Neuronal stem cell (in vitro differentiated cells): ENCODE results near the gene CMYA5.

Experiments
- DNase-seq: peaks from one replicate; pipeline ENCODE4 v3.0.0-alpha.2; 2013; ENCODE audit warnings: low spot score
- H2AFZ ChIP-seq: one replicate; pipeline ENCODE4 v1.6.1; 2013; ENCODE audit warnings: mild to moderate bottlenecking, low read length, inconsistent platforms
- H2AK5ac ChIP-seq: 2 replicates; pipeline ENCODE4 v1.6.1; 2013; ENCODE audit warnings: low read depth, mild to moderate bottlenecking, inconsistent platforms, low read length, moderate library complexity, mixed read lengths
- H2BK120ac ChIP-seq: 2 replicates; pipeline ENCODE4 v1.6.1; 2013; ENCODE audit warnings: low read depth, mild to moderate bottlenecking, inconsistent platforms, low read length, moderate library complexity, mixed read lengths
- H2BK12ac ChIP-seq: one replicate; pipeline ENCODE4 v1.6.1; 2013; ENCODE audit warnings: low read length, inconsistent platforms
- H2BK15ac ChIP-seq: 2 replicates; pipeline ENCODE4 v1.6.1; 2013; ENCODE audit warnings: mild to moderate bottlenecking, low read length, inconsistent platforms, mixed read lengths
- H2BK5ac ChIP-seq: one replicate; pipeline ENCODE4 v1.6.1; 2013; ENCODE audit warnings: inconsistent platforms, mild to moderate bottlenecking, low read length, moderate library complexity
- H3K14ac ChIP-seq: one replicate; pipeline ENCODE4 v1.6.1; 2013; ENCODE audit warnings: low read length, inconsistent platforms
- H3K18ac ChIP-seq: 2 replicates; pipeline ENCODE4 v1.6.1; 2013; ENCODE audit warnings: low read length, inconsistent platforms
- H3K23ac ChIP-seq: 2 replicates; pipeline ENCODE4 v1.6.1; 2013; ENCODE audit warnings: low read depth, mild to moderate bottlenecking, mixed read lengths, low read length, inconsistent platforms; ENCODE audit not compliant: poor library complexity
- H3K27ac ChIP-seq: replicated peaks from 3 replicates; pipeline ENCODE4 v1.5.1; 2013; ENCODE audit warnings: low read length, inconsistent platforms
- H3K27me3 ChIP-seq, 3 experiments: 2 replicates each; pipeline ENCODE4 v1.6.1; 2013; ENCODE audit warnings: low read length in 3 of 3, mild to moderate bottlenecking in 2 of 3, inconsistent platforms in 1 of 3, low read depth in 1 of 3, mixed read lengths in 1 of 3, moderate library complexity in 1 of 3; ENCODE audit not compliant: control insufficient read depth in 3 of 3, insufficient read depth in 3 of 3
- H3K36me3 ChIP-seq, 2 donors: replicated peaks in 1 of 2; 2 replicates each; pipeline ENCODE4 v1.6.1; 2013; ENCODE audit warnings: low read length in 2 of 2; ENCODE audit not compliant: control insufficient read depth in 2 of 2, insufficient read depth in 2 of 2
- H3K4ac ChIP-seq: 2 replicates; pipeline ENCODE4 v1.6.1; 2013; ENCODE audit warnings: inconsistent platforms, mild to moderate bottlenecking, low read length, moderate library complexity
- H3K4me1 ChIP-seq, 2 donors: 1 replicate in 1 of 2; 2 replicates in 1 of 2; pipeline ENCODE4 v1.6.1; 2013; ENCODE audit warnings: low read length in 2 of 2, low read depth in 1 of 2; ENCODE audit not compliant: control insufficient read depth in 2 of 2, insufficient read depth in 1 of 2
- H3K4me2 ChIP-seq: one replicate; pipeline ENCODE4 v1.6.1; 2013; ENCODE audit warnings: mild to moderate bottlenecking, low read length, inconsistent platforms; ENCODE audit not compliant: insufficient read depth, poor library complexity, severe bottlenecking
- H3K4me3 ChIP-seq, 2 donors: 2 replicates each; pipeline ENCODE4 v1.5.1; 2013; ENCODE audit warnings: low read length in 2 of 2, mild to moderate bottlenecking in 2 of 2, inconsistent platforms in 1 of 2, moderate library complexity in 1 of 2
- H3K79me1 ChIP-seq: one replicate; pipeline ENCODE4 v1.6.1; 2013; ENCODE audit warnings: low read depth, mild to moderate bottlenecking, inconsistent platforms, low read length, moderate library complexity
- H3K9ac ChIP-seq: one replicate; pipeline ENCODE4 v1.6.1; 2013; ENCODE audit warnings: mild to moderate bottlenecking, low read depth, low read length, inconsistent platforms; ENCODE audit not compliant: poor library complexity
- H3K9me3 ChIP-seq, 2 donors: replicated peaks in 1 of 2; 2 replicates each; pipeline versions ENCODE3 to v1.6.1; 2013; ENCODE audit warnings: low read length in 2 of 2, mild to moderate bottlenecking in 2 of 2, inconsistent platforms in 1 of 2, low read depth in 1 of 2, mixed read lengths in 1 of 2, moderate library complexity in 1 of 2; ENCODE audit not compliant: control insufficient read depth in 2 of 2, insufficient read depth in 1 of 2
- H4K8ac ChIP-seq: one replicate; pipeline ENCODE4 v1.6.1; 2013; ENCODE audit warnings: low read depth, mild to moderate bottlenecking, inconsistent platforms, low read length, moderate library complexity
- H4K91ac ChIP-seq: one replicate; pipeline ENCODE4 v1.6.1; 2013; ENCODE audit warnings: low read length, low read depth, mild to moderate bottlenecking, inconsistent platforms; ENCODE audit not compliant: poor library complexity
- WGBS, 2 donors: extraction: QIAGEN DNeasy Blood & Tissue Kit; methylation state at CpG; one replicate each; pipeline ENCODE4 v1.1.7; 2013; ENCODE audit warnings: missing lambda C conversion rate in 2 of 2, mixed read lengths in 1 of 2; ENCODE audit not compliant: insufficient read length in 2 of 2, insufficient replicate concordance in 1 of 2; ENCODE audit errors: extremely low coverage in 2 of 2; 5-methylcytosine and 5-hydroxymethylcytosine counted together

The CMYA5 gene

DNA sequence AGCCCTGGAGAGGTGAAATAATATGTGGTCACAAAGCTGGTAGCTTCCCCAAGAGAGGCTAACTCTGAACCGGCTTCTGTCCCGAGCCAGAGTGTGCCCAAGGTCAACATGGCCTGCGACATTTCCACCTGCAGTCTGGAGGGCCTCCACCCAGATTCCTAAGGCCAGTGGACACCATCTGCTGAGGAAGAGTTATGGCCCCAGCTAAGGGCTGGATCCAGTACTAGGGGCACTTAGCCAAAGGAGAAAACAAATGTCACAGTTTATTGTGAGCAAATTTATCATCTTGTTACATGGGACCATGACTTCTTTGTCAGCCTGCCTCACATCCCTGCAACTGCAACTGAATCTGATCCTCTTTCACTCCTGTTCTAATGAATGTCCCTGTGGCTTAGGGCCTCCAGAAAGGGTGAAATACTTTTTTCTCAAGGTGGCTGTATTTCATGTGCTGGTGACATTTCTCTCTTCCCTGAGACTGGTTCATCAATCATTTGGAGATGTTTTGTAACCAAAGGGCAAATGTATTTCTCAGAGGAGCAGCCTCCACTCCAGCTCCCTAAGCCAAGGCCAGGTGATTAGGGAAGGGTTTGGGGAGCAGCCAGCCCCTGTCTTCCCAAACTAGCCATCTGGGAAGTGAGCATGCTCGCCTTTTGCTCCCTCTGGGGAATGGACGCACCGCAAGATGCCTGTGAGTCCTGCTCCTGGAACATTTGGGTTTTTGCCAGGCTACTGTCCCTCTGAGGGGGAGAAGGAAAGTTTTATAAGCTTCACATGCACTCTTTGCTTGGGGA is 148.3 kb downstream of the CMYA5 start:
- Histone ChIP-seq H4K91ac (no peak overlapping the region), H3K27me3 (peaks cover 0 to 23% (median 0%) of the 10 kb centered on the region in 3 experiments), H2AFZ (no peak overlapping the region), H3K4me1 (peaks cover 0 to 4% of the 10 kb centered on the region in 2 donors), H2BK5ac (no peak overlapping the region), H2BK12ac (no peak overlapping the region), H3K18ac (no peak overlapping the region), H2AK5ac (no peak overlapping the region), H4K8ac (no peak overlapping the region), H3K4me2 (no peak overlapping the region), H2BK15ac (no peak overlapping the region), H3K9me3 (no peaks in the 10 kb centered on the region), H3K14ac (no peak overlapping the region), H3K4ac (no peak overlapping the region), H3K79me1 (no peaks in the 10 kb centered on the region), H3K36me3 (no peaks in the 10 kb centered on the region), H3K23ac (no peak overlapping the region), H3K4me3 (no peak overlapping the region), H3K9ac (no peak overlapping the region), H3K27ac (no peak overlapping the region), H2BK120ac (no peak overlapping the region)
- no peak for DNase-seq
- no CpG with 5 or more reads among the region's 6 CpGs for WGBS, 2 donors

DNA sequence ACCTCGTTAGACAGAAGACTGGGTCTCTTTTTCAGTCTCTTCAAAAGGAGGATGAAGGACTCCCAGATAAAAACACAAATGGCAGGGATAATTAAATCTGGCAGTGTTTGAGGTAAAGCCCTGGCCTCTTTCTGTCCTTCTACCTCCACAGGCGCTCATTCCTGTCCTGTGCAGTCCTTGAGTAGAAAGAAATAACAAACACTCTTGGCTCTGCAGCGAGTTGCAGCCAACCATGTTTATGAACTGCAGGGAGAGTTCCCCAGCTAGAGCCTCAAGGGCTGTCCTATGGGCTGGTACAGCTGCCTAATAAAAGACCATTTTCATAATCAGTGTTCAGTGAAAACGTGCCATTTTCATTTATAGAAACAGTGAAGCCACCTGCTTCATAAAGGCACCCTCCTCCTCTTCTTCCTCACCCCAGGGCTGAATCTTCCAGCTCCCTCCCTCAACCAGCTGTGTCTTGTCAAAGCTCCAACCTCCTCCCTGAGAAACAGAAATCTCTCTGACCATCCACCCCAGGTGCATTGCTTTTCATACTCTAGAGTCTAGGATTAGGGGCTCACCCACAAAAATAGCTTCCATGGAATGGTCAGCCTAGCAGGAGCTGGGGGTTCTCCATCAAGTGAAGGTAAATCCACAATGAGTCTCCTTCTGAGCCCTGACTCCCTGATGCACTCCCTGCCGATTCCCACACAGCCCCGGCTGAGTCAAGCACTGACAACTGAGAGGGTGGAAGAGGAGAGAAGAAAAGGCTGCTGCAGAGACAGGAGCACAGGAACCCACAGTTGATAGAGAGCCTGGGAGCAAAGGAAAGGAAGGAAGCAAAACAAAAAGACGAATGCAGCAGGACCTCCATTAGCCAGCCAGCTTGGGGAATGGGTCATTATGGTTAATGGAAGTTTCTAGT is 150.7 kb downstream of the CMYA5 start:
- DNase-seq, result no peak
- Histone ChIP-seq H3K18ac (no peak overlapping the region), H4K8ac (no peak overlapping the region), H2AK5ac (no peak overlapping the region), H3K4me2 (peak overlapping the region; percentile 21), H3K14ac (no peak overlapping the region), H3K9ac (no peak overlapping the region), H3K4me3 (no peak overlapping the region), H3K9me3 (no peaks in the 10 kb centered on the region), H2BK120ac (no peak overlapping the region), H2BK15ac (no peak overlapping the region), H2BK5ac (no peak overlapping the region), H3K23ac (no peak overlapping the region), H3K36me3 (no peaks in the 10 kb centered on the region), H2BK12ac (no peak overlapping the region), H3K4ac (no peak overlapping the region), H3K27ac (peak overlapping the region; percentile 34), H2AFZ (no peak overlapping the region), H3K27me3 (peaks cover 0 to 23% (median 0%) of the 10 kb centered on the region in 3 experiments), H3K79me1 (no peaks in the 10 kb centered on the region), H4K91ac (no peak overlapping the region), H3K4me1 (peaks cover 0 to 4% of the 10 kb centered on the region in 2 donors)
- WGBS, 2 donors, result no CpG with 5 or more reads among the region's 7 CpGs

DNA sequence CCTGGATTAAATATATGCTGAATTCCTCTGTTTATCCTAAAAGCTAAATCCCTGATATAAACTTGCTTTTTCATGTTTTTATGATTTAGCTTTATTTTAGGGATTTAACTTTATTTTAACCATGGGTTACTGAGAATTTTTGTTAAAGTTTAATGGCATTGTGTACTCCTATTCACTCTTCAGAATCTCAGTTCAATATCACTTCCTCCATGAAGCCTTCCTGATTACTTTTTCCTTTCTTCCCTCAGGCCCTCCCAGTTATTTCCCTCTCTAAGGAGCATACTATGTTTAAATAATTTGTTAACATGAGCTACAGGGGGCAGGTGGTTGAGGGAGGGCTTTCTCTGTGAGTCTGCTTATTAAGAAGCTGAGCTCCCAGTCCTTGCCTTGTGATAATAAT is 151.5 kb downstream of the CMYA5 start:
- H3K79me1 ChIP-seq, result no peaks in the 10 kb centered on the region
- no peak overlapping the region for H3K9ac ChIP-seq
- H2AK5ac ChIP-seq, result no peak overlapping the region
- no peak overlapping the region for H2BK15ac ChIP-seq
- no peak overlapping the region for H2BK12ac ChIP-seq
- no peak overlapping the region for H3K4ac ChIP-seq
- peaks cover 0 to 23% (median 0%) of the 10 kb centered on the region in 3 experiments for H3K27me3 ChIP-seq
- no peak overlapping the region for H4K91ac ChIP-seq
- no peak for DNase-seq
- no peak overlapping the region for H3K23ac ChIP-seq
- H2BK120ac ChIP-seq, result no peak overlapping the region
- H3K14ac ChIP-seq, result no peak overlapping the region
- H3K9me3 ChIP-seq, result no peaks in the 10 kb centered on the region
- no peak overlapping the region for H4K8ac ChIP-seq
- H3K36me3 ChIP-seq, result no peaks in the 10 kb centered on the region
- H3K4me2 ChIP-seq, result no peak overlapping the region
- no peak overlapping the region for H3K18ac ChIP-seq
- H3K4me1 ChIP-seq, result peaks cover 0 to 4% of the 10 kb centered on the region in 2 donors
- H3K4me3 ChIP-seq, result no peak overlapping the region
- H2BK5ac ChIP-seq, result no peak overlapping the region
- no peak overlapping the region for H2AFZ ChIP-seq
- H3K27ac ChIP-seq, result no peak overlapping the region
